ENCODE measurements around the gene PTPN6. TPM values are rescaled to one million over a fixed set of nuclear protein-coding genes. Genes with fewer than 3 reads are reported as not detected.
A peak's percentile ranks its signal among the peaks of the same experiment; 100 is the strongest.

PTPN6 gene
- total RNA-seq, 2 experiments from 2014 or later, result 295 to 299 TPM

DNA sequence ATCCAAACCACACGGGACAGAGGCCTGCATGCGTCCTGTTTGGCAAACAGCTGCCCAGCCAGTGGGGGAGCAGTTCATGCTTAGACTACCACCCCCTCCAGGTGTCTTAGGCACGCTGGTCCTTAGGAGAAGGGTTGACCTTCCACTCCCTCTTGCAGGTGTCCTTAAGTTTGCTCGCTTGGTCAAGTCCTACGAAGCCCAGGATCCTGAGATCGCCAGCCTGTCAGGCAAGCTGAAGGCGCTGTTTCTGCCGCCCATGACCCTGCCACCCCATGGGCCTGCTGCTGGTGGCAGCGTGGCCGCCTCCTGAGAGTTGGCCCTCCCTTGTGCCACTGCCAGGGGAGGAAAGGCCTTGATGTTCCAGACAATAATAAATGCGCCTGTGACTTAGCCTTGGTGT, 5.5 kb upstream of the PTPN6 start:
- ChIA-PET CTCF (interaction anchor here (1.0 to 11.2 kb wide), 15 partner anchors 8 to 168 kb away, joined by 3 to 465 read pairs (median 5); partner anchors contain the start of genes C1RL, CDCA3, LPCAT3 and SPSB2), POLR2A (interaction anchor here (1.0 to 11.8 kb wide), 15 partner anchors 7 to 412 kb away, joined by 3 to 1188 read pairs (median 33); partner anchors contain the start of genes ATN1, C1RL, CDCA3 and EMG1)
- peaks cover 66% of the 10 kb centered on the region for H3K4me1 Mint-ChIP-seq
- no peaks in the 10 kb centered on the region for H3K36me3 Mint-ChIP-seq (ENCODE audit: low read depth)
- no peak for DNase-seq
- H3K4me3 Mint-ChIP-seq, result peak overlapping the region; percentile 86
- H3K27me3 Mint-ChIP-seq, result no peaks in the 10 kb centered on the region
- peak overlapping the region; percentile 93 for H3K27ac Mint-ChIP-seq
- H3K9me3 Mint-ChIP-seq, result no peaks in the 10 kb centered on the region

DNA sequence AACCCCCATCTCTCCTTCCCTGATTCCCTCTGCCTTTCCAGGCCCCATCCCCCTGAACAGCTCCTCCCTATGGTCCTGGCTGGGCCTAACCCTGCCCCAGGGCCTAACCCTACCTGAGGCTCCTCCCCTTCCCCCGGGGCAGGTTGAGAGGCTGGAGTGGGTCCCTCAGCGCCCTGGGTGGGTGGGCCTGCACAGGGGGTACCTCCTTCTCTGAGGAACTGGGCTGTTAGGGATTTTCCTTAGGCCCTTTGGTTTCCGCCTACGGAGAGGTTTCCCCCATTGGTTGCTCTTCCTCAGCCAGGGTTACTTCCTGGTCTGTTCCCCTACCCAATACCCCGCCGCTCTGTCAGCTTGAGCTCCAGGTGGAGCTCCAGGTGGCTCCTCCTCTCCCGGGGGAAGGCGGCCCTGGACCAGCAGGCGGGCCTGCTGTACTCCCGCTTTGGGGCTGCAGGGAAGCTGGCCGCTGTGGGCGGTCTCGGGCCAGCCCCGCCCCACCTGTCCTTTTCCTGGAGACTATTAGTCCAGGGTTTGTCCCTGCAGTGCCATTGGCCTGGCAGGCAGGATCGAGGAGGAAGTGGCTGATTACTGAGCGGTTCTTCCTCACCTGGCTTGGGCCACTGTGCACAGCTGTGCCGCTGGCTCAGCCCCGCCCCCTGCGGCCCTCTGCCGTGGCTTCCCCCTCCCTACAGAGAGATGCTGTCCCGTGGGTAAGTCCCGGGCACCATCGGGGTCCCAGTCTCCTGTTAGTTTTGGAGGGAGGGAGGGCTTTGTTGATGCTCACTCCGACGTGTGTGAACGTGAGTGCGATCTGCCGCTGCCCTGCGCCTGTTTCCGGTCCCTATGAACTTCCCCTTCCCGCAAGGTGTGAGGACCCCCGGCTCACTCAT, 4.9 kb upstream of the PTPN6 start:
- DNase-seq, result peak; percentile 74
- ChIA-PET POLR2A (interaction anchor here (0.6 to 11.8 kb wide), 13 partner anchors 14 to 412 kb away, joined by 3 to 1188 read pairs (median 21); partner anchors contain the start of genes ATN1, C1RL, CDCA3 and EMG1), CTCF (interaction anchor here (1.1 to 11.2 kb wide), 12 partner anchors 8 to 198 kb away, joined by 3 to 465 read pairs (median 7); partner anchors contain the start of genes C1RL, LPCAT3 and SPSB2)
- Mint-ChIP-seq H3K4me1 (peaks cover 69% of the 10 kb centered on the region), H3K36me3 (ENCODE audit: low read depth) (no peaks in the 10 kb centered on the region), H3K9me3 (no peaks in the 10 kb centered on the region), H3K27ac (peak overlapping the region; percentile 93), H3K4me3 (peak overlapping the region; percentile 86), H3K27me3 (no peaks in the 10 kb centered on the region)

DNA sequence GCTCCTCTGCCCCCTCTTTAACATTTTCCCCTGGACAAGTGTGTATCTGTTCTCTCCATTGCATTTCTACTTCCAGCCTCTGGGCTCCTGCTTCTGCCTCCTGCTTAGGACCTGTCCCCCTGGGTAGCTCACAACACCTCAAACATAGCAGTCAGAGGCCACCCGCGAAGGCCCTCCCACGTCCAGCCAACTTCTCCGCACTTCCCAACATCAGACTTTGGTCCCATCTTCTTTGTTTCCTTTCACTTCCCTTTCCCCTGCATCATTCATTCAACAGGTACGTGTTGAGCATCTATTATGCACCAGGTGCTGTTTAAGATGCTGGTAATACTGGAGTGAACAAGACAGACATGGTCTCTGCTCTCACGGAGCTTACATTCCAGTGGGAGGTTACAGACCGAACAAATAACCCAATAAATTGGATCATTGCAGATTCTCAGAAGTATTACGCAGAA, 4.2 kb upstream of the PTPN6 start:
- peak overlapping the region; percentile 86 for H3K4me3 Mint-ChIP-seq
- H3K9me3 Mint-ChIP-seq, result no peaks in the 10 kb centered on the region
- ChIA-PET CTCF (interaction anchor here (1.0 to 11.2 kb wide), 12 partner anchors 9 to 198 kb away, joined by 3 to 465 read pairs (median 7); partner anchors contain the start of genes C1RL, LPCAT3 and SPSB2), POLR2A (interaction anchor here (1.0 to 11.8 kb wide), 10 partner anchors 13 to 413 kb away, joined by 3 to 1188 read pairs (median 52); partner anchors contain the start of genes ATN1, C1RL, CDCA3 and EMG1)
- peaks cover 6% of the 10 kb centered on the region for H3K36me3 Mint-ChIP-seq (ENCODE audit: low read depth)
- H3K4me1 Mint-ChIP-seq, result peaks cover 69% of the 10 kb centered on the region
- peak overlapping the region; percentile 93 for H3K27ac Mint-ChIP-seq
- H3K27me3 Mint-ChIP-seq, result no peaks in the 10 kb centered on the region
- no peak for DNase-seq

DNA sequence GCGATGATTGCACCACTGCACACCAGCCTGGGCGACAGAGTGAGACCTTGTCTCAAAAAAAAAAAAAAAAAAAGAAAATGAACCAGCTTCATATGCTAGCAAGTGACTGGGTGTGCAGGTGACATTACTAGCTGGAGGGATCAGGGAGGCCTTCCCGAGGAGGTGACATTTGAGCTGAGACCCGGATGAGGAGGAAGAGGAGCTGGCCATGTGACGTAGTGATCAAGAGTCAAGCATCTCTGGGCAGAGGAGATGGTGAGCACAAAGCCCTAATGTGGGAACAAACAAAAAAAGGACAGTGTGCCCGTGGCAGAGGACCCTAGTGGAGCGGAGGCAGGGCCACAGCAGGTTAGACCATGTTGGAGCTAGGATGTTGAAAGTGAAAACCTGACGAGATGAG, 3.5 kb upstream of the PTPN6 start:
- Mint-ChIP-seq H3K27ac (peak overlapping the region; percentile 93), H3K4me3 (peak overlapping the region; percentile 86), H3K9me3 (no peaks in the 10 kb centered on the region), H3K27me3 (no peaks in the 10 kb centered on the region), H3K36me3 (ENCODE audit: low read depth) (peaks cover 12% of the 10 kb centered on the region), H3K4me1 (peaks cover 68% of the 10 kb centered on the region)
- DNase-seq, result no peak
- ChIA-PET CTCF (interaction anchor here (1.0 to 11.2 kb wide), 9 partner anchors 10 to 197 kb away, joined by 3 to 465 read pairs (median 6); no protein-coding TSS in a partner anchor), POLR2A (interaction anchor here (1.3 to 11.8 kb wide), 8 partner anchors 13 to 163 kb away, joined by 5 to 1188 read pairs (median 95); partner anchors contain the start of genes ATN1, C1RL, CDCA3 and EMG1)

DNA sequence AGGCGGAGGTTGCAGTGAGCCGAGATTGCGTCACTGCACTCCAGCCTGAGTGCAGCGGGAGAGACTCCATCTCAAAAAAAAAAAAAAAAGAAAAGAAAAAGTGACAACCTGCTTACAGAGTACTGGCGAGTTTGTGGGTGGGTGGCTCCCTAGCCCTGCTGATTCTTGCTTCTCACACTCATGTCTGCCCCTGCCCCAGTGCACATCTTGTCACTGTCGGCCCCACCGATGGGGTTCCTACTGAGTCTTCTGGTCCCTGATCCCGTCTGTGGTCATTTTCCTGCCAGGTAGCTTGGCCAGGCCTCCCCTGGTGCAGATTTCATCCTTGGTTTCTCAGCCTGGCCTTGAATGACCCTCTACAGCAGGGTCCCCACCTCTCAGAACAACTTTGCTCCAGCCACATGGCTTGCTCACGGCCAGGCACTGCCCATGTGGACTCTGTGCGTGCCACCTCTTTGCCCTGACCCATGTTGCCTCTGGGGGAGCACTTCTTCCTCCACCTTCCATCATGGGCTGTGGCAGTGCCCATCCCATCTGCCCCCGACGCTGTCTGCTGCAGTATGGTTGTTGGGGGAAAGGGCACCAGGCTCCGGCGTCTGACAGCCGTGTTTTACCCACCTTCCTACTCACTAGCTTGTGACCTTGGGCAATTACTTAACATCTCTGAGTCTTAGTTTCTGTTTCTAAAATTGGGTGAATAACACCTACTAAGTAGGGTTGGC, 2.1 kb upstream of the PTPN6 start:
- peaks cover 74% of the 10 kb centered on the region for H3K4me1 Mint-ChIP-seq
- H3K36me3 Mint-ChIP-seq (ENCODE audit: low read depth), result peaks cover 27% of the 10 kb centered on the region
- H3K27ac Mint-ChIP-seq, result peak overlapping the region; percentile 77
- peak overlapping the region; percentile 37 for H3K4me3 Mint-ChIP-seq
- H3K9me3 Mint-ChIP-seq, result no peaks in the 10 kb centered on the region
- ChIA-PET CTCF (interaction anchor here (0.8 to 11.2 kb wide), 11 partner anchors 12 to 260 kb away, joined by 3 to 465 read pairs (median 5); partner anchors contain the start of genes LPCAT3, SPSB2, USP5 and ZNF384), POLR2A (interaction anchor here (1.0 to 11.8 kb wide), 7 partner anchors 11 to 196 kb away, joined by 3 to 1188 read pairs (median 37); partner anchors contain the start of genes ATN1, EMG1, MLF2 and PHB2)
- no peak for DNase-seq
- H3K27me3 Mint-ChIP-seq, result no peaks in the 10 kb centered on the region

DNA sequence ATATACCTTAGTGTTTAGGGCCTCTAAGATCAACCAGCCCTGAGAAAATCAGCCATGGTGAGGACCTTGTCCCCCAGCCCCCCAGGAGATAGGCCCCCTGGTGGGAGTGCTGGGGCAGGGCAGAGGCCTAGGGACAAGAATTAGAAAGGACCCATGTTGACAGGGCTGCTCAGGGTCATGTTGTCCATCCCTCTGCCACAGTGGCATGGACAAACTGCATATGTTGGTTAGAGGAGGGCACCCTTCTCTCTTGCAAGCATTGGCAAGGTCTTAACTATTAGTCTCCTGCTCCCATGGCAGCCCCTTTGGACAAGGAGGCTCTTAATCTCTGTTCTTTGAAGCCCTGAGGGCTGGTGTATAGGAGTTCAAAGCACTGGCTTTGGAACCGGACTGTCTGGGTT, 755 bp upstream of the PTPN6 start:
- H3K4me3 Mint-ChIP-seq, result peak overlapping the region; percentile 94
- H3K27ac Mint-ChIP-seq, result peak overlapping the region; percentile 99
- H3K27me3 Mint-ChIP-seq, result no peaks in the 10 kb centered on the region
- H3K4me1 Mint-ChIP-seq, result peaks cover 78% of the 10 kb centered on the region
- ChIA-PET POLR2A (interaction anchor here (1.0 to 11.8 kb wide), 5 partner anchors 10 to 198 kb away, joined by 3 to 1188 read pairs (median 37); partner anchors contain the start of genes ATN1, CDCA3, EMG1 and MLF2), CTCF (interaction anchor here (0.9 to 11.2 kb wide), 9 partner anchors 11 to 261 kb away, joined by 3 to 465 read pairs (median 6); partner anchors contain the start of genes SPSB2, USP5 and ZNF384)
- no peak for DNase-seq
- no peaks in the 10 kb centered on the region for H3K9me3 Mint-ChIP-seq
- peaks cover 39% of the 10 kb centered on the region for H3K36me3 Mint-ChIP-seq (ENCODE audit: low read depth)

DNA sequence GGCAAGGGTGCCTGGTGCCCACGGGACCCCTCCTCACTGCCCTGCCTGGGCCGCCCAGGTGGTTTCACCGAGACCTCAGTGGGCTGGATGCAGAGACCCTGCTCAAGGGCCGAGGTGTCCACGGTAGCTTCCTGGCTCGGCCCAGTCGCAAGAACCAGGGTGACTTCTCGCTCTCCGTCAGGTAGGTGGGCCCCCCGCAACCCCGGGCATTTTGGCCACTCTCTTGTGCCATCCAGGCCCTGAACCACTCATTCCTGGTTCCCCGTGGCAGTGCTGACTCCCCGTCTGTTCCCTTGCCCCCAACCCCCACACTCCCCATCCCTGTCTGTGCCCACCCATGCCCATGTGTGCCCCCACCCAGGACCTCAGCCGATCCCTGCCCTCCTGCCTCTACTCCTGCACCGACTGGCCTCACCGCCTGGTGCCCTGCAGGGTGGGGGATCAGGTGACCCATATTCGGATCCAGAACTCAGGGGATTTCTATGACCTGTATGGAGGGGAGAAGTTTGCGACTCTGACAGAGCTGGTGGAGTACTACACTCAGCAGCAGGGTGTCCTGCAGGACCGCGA, 480 bp downstream of the PTPN6 start:
- Mint-ChIP-seq H3K4me3 (peak overlapping the region; percentile 94), H3K9me3 (no peaks in the 10 kb centered on the region), H3K36me3 (ENCODE audit: low read depth) (peaks cover 51% of the 10 kb centered on the region), H3K27ac (peak overlapping the region; percentile 99), H3K27me3 (no peaks in the 10 kb centered on the region), H3K4me1 (peaks cover 79% of the 10 kb centered on the region)
- no peak for DNase-seq
- ChIA-PET POLR2A (interaction anchor here (0.9 to 11.8 kb wide), 12 partner anchors 8 to 157 kb away, joined by 3 to 1188 read pairs (median 8); partner anchors contain the start of genes ATN1, C12orf57, CDCA3 and EMG1), CTCF (interaction anchor here (0.8 to 11.2 kb wide), 10 partner anchors 8 to 162 kb away, joined by 3 to 465 read pairs (median 9); partner anchors contain the start of genes C12orf57, LPCAT3, RNU7-1 and SPSB2)

DNA sequence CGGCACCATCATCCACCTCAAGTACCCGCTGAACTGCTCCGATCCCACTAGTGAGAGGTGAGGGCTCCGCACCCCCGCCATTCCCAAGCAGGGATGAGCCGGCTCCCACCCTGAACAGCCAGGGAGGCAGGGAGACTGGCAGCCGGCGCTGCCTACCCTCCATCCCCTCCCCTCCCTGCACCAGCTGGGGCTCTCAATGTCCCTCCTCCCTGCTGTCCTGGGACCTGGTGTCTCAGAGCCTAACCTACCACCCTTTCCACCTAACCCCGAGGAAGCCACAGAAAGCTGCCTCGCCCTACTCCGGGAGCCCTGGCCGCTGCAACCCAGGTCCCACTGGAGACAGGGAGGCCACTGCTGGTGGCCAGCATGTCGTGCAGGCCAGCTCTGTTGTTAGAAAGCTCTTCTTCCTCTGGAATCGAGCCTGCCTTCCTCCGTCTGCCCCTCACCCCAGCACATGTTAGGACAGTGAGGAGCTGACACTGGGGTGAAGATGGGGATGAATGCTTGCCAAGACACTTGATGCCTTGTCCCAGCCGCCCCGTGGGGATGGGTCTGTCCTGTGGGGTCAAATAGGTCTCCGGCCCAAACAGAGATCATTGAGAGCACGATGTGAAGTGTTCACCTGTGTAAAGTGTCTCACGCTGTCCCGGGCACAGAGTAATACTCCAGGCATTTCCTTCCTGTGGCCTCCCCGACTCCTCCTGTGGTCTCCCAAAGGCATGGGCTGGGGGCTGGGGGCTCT, 1.1 kb downstream of the PTPN6 start:
- CTCF ChIA-PET, result interaction anchor here (0.8 to 11.2 kb wide), 8 partner anchors 8 to 161 kb away, joined by 3 to 465 read pairs (median 10); partner anchors contain the start of genes C12orf57, RNU7-1 and SPSB2
- H3K9me3 Mint-ChIP-seq, result no peaks in the 10 kb centered on the region
- DNase-seq, result no peak
- H3K36me3 Mint-ChIP-seq (ENCODE audit: low read depth), result peaks cover 58% of the 10 kb centered on the region
- peak overlapping the region; percentile 94 for H3K4me3 Mint-ChIP-seq
- H3K4me1 Mint-ChIP-seq, result peaks cover 79% of the 10 kb centered on the region
- peak overlapping the region; percentile 99 for H3K27ac Mint-ChIP-seq
- H3K27me3 Mint-ChIP-seq, result no peaks in the 10 kb centered on the region
- POLR2A ChIA-PET, result interaction anchor here (0.8 to 11.8 kb wide), 11 partner anchors 8 to 229 kb away, joined by 3 to 1188 read pairs (median 9); partner anchors contain the start of genes ATN1, C12orf57, CDCA3 and COPS7A

DNA sequence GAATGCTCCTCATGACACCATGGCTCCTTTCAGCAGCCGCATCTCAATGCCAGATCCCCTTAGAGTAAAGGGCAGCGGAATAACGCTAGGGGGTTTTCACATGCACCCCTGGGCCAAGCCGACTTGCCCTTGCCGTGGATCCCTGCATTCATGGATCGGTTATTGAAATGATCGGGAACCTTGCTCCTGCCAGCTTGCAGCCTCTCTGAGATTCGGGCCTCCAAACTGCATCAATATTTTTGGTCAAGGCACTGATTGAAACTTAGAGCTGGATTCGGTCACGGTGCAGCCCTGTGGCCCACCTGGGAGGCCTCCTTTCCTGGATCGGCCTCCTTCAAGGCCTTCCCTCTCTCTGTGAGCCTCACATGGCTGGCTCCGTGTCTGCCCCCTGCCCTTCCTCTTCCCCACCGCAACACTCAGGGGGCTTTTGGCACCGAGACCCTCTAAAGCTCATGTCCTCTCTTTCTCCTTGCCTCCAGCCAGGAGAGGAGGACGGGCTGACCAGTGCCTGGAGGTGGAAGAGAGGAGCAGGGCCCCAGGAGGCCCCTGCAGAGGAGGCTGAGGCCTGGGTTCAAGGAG, 1.8 kb downstream of the PTPN6 start:
- H3K27ac Mint-ChIP-seq, result peak overlapping the region; percentile 99
- H3K9me3 Mint-ChIP-seq, result no peaks in the 10 kb centered on the region
- DNase-seq, result no peak
- no peaks in the 10 kb centered on the region for H3K27me3 Mint-ChIP-seq
- peak overlapping the region; percentile 94 for H3K4me3 Mint-ChIP-seq
- H3K4me1 Mint-ChIP-seq, result peaks cover 79% of the 10 kb centered on the region
- H3K36me3 Mint-ChIP-seq (ENCODE audit: low read depth), result peaks cover 64% of the 10 kb centered on the region
- ChIA-PET POLR2A (interaction anchor here (0.8 to 11.8 kb wide), 10 partner anchors 7 to 229 kb away, joined by 3 to 1188 read pairs (median 9); partner anchors contain the start of genes ATN1, C12orf57, CDCA3 and COPS7A), CTCF (interaction anchor here (1.0 to 11.2 kb wide), 7 partner anchors 8 to 160 kb away, joined by 4 to 465 read pairs (median 11); partner anchors contain the start of genes C12orf57, RNU7-1 and SPSB2)

DNA sequence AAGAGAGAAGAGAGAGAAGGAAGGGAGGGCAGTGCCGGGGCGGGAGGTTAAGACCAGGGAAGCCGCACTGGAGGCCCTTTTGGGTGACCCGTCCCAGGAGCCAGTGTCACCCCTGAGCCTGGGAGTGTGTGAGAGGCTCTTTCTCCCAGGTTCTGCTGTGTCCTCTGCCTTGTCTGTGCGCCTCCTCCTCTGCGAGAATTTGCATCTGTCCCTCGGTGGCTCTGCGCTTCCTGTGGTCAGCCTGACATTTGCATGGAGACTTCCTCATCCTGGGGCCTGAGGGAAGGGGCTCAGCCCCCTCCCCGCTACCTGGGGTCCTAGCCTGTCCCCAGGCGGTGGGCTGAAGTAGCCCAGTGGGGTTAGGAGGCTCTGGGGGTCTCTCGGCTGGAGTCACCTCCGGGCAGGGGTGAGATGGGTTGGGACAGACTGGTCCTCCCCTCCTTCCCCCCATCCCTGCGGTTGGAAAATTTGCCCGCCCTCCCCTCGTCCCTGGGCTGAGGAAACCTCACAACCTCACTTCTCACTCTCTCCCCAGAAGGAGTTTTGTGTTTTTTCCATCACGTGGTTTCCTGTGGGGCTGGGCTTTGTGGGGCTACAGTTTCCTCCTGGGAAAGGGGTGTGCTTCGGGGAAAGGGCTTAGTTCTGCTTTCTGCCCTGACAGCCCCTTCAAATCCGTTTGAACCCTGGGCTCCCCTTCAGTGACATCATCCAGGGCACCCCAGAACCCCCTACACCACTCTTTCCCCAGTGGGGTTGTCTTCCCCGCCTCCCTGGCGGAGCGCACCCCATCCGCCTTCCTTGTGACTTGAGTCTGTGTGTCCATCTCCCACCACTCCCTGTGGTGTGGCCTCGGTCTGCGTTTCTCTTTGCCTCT, 2.5 kb downstream of the PTPN6 start:
- Mint-ChIP-seq H3K4me3 (peak overlapping the region; percentile 94), H3K36me3 (ENCODE audit: low read depth) (peaks cover 72% of the 10 kb centered on the region), H3K9me3 (no peaks in the 10 kb centered on the region), H3K27me3 (no peaks in the 10 kb centered on the region), H3K27ac (peak overlapping the region; percentile 99), H3K4me1 (peaks cover 81% of the 10 kb centered on the region)
- DNase-seq, result peak; percentile 84
- ChIA-PET POLR2A (interaction anchor here (0.8 to 13.2 kb wide), 13 partner anchors 6 to 155 kb away, joined by 3 to 1188 read pairs (median 5); partner anchors contain the start of genes ATN1, C12orf57, EMG1 and PHB2), CTCF (interaction anchor here (1.1 to 11.2 kb wide), 6 partner anchors 7 to 82 kb away, joined by 4 to 465 read pairs (median 10); partner anchors contain the start of genes C12orf57 and RNU7-1)

All from activated CD4-positive, alpha-beta memory T cell treated with anti-CD3 and anti-CD28 coated beads, Interleukin-2, amount 10 ng/mL, durations not matched to agents 7 days and 5 days (primary cell).